HG02642 (cell line): Measurements from ENCODE around the gene SIRT3.
"Not testable (repeated sequence)": the region's sequence is repeated elsewhere in the genome, so short reads cannot be mapped to it uniquely, and the experiment has no call there.

Source experiments
- ATAC-seq: cut with Tn5 transposase; IDR thresholded peaks from one replicate; pipeline ENCODE4 v1.9.1; 2021; ENCODE audit warnings: mild to moderate bottlenecking; ENCODE audit not compliant: unreplicated experiment, poor library complexity

The SIRT3 gene

GRCh38 chr11:249062-249461 lies 12.9 kb upstream of the SIRT3 start:
- ATAC-seq, result no peak

GRCh38 chr11:244376-244775 lies 8.2 kb upstream of the SIRT3 start:
- no peak for ATAC-seq

GRCh38 chr11:241634-242033 lies 5.5 kb upstream of the SIRT3 start:
- no peak for ATAC-seq

DNA sequence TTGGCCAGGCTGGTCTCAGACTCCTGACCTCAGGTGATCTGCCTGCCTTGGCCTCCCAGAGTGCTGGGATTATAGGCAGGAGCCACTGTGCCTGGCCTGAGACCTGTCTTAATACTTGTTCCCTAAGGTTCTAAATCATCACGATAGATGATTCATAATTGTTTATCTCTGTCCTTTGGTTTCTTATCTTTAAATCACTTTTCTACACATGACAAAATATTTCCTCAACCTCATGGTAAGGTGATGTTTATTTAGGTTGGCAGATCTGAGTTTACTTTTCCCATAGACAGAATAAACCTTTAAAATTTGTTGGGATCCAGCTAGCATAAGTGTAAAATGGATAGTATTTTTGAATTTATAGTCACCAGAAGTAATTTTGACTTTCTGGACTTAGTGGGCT lies 4.2 kb upstream of the SIRT3 start:
- no peak for ATAC-seq

- ATAC-seq, result not testable (repeated sequence)
Measured at GRCh38 chr11:238346-238745, 2.2 kb upstream of the SIRT3 start.

DNA sequence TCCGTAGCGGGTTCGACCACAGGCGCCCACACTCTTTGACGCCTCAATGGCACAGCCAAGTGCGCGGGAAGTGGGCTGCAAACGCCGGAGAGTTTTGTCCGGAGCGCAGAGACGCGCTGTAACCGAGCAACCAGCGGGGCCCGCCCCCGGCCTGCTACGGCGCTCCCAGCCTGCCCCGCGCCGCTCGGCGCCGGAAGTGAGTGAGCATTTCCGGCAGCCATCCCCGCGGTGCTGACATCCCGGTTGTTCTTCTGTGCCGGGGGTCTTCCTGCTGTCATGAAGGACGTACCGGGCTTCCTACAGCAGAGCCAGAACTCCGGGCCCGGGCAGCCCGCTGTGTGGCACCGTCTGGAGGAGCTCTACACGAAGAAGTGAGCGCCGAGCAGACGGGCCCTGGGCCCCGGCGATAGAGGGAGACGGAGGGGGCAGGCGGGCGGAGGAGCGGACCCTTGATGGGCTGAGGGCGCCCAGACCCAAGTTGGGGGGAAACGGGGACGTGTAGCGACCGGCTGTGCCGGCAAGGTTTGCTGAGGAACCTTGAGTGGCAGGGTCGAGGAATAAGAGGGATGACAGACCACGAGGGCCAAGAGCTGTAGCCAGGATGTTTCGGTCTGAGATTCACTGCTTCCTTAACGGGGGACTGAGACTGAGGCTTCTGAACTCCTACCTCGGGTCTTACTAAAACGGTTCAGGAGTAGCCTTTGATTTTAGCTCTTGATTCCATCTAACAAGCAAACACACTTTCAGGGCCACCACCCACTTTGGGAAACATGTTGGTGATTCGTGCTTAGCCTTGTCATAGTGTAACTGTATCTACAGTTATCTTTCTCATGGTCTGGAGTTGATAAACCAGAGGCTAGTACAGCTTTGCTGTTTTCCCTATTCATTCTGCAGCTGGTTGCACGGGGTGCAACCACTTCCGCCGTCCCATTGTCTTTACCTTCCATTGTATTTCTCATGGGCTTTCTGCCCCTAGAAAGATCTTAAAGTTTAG lies 929 bp upstream of the SIRT3 start, which contains the start of gene PSMD13:
Gene PSMD13, plus strand, starts transcription at position 203 of the 994 bp plus-strand sequence. Its CDS starts 74 bp downstream, at position 277.
- ATAC-seq, result peak; percentile 90

DNA sequence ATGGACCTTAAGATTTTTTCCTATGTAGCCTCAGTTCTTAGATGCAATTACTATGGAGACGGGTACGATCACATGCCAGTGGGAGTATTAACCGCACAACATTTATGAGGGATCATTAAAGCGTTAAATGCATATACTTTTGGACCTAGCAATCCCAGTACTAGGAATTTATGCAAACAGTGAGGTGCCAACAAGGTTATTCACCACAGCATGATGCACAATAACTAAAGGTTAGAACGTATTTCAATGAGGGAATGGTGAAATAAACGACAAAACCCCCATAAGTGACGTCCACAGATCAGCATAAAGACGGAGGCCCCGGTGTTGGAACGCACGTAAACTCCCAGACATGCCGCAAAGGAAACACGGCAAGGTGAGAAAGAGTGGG lies 539 bp downstream of the SIRT3 start:
- ATAC-seq, result peak; percentile 3

- ATAC-seq, result no peak
Measured at GRCh38 chr11:235180-235579, 962 bp downstream of the SIRT3 start.

DNA sequence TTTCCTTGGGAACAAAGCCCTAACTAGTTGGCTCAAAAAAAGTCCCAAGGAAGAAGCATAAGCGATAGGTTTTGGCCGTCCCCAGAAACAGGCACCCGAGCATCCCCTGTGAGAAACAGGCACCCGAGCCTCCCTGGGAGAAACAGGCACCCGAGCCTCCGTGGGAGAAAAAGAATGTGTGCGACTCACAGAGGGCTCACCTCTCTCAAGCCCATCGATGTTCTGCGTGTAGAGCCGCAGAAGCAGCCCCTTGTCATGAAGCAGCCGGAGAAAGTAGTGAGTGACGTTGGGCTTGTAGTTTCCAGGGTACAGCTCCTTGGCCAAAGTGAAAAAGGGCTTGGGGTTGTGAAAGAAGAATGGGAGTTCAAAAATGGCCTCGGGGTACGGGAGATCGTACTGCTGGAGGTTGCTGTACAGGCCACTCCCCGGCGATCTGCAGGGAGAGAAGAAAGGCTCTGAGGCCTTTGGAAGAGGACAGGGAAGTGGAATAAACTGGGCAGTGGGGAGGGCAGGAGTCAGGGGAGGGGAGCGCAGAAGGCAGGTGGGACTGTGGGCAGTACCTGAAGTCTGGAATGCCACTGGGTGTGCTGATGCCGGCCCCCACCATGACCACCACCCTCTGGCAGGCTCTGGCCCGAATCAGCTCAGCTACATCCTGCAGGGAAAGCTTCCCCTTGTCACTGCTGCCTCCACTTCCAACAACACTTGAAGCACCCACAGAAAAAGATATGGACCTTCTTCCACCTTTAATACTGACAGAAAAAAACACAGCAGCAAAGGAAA lies 3.2 kb downstream of the SIRT3 start:
- ATAC-seq, result no peak

DNA sequence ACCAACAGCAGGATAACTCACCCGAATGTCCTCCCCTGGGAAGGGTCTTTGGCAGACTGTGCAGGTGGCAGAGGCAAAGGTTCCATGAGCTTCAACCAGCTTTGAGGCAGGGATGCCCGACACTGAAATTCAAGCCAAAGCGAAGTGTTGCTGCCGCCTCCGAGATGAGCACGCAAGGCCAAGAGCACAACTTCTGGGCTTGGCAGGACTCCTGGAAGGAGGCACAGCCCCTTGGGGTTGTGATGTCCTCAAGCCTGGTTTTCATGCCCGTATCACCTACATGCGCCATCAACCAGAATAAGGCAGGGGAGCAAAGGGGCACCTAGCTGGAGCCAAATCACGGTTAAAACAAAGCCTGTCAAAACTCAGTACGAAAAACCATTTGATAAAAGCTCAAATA lies 5.7 kb downstream of the SIRT3 start:
- ATAC-seq, result no peak

GRCh38 chr11:227824-228379 lies 8.2 kb downstream of the SIRT3 start:
- ATAC-seq, result no peak

- ATAC-seq, result no peak
Measured at GRCh38 chr11:225734-226453, 10.2 kb downstream of the SIRT3 start.

GRCh38 chr11:224424-224823 lies 11.7 kb downstream of the SIRT3 start:
- ATAC-seq, result no peak

GRCh38 chr11:223884-224283 lies 12.3 kb downstream of the SIRT3 start:
- ATAC-seq, result no peak

GRCh38 chr11:223026-223789 lies 12.9 kb downstream of the SIRT3 start:
- no peak for ATAC-seq

- ATAC-seq, result no peak
Measured at GRCh38 chr11:221998-222789, 13.9 kb downstream of the SIRT3 start.

GRCh38 chr11:221539-221938 lies 14.6 kb downstream of the SIRT3 start:
- ATAC-seq, result no peak

DNA sequence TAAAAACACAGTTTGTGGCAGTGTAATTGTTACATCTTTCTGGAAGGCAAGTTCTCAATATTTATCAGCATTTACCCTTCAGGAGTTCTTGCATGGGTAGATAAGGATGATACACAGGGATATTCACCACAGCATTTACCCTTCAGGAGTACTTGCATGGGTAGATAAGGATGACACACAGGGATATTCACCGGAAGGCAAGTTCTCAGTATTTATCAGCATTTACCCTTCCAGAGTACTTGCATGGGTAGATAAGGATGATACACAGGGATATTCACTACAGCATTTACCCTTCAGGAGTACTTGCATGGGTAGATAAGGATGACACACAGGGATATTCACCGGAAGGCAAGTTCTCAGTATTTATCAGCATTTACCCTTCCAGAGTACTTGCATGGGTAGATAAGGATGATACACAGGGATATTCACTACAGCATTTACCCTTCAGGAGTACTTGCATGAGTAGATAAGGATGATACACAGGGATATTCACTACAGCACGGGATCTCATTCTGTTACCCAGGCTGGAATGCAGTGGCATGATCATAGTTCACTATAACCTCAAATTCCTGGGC lies 15.4 kb downstream of the SIRT3 start:
- ATAC-seq, result not testable (repeated sequence)
